HEK293 (cell line): ENCODE results near the gene GPSM1.

Source experiments
- CTCF ChIA-PET: fragments of 350-600 bp; formaldehyde crosslinking; extraction: SDS; loops from one replicate; lab custom pipeline; 2021; ENCODE audit warnings: antibody characterized with exemption; lab: Yijun Ruan, JAX
- POLR2A ChIA-PET: fragments of 300-600 bp; formaldehyde crosslinking; extraction: SDS; loops from one replicate; lab custom pipeline; 2020; ENCODE audit warnings: antibody characterized with exemption, inconsistent platforms; lab: Yijun Ruan, JAX
- H3K27ac ChIP-seq: fragments of 200-500 bp; sonication (Bioruptor generic); 2 replicates; pipeline ENCODE4 v1.5.1; 2014; ENCODE audit warnings: low read depth, low read length, control low read depth, inconsistent platforms; ENCODE audit errors: extremely low read depth
- H3K36me3 ChIP-seq, 2 experiments: fragments of 200-500 bp in 1 of 2; sonication (Bioruptor generic) in 1 of 2; 1 replicate in 1 of 2; 2 replicates in 1 of 2; pipeline ENCODE4 v1.5.1; 2014 to 2017; ENCODE audit warnings: inconsistent platforms in 2 of 2, low read length in 2 of 2; ENCODE audit not compliant: control insufficient read depth in 2 of 2, insufficient read depth in 1 of 2
- H3K4me1 ChIP-seq: fragments of 200-500 bp; sonication (Bioruptor generic); 2 replicates; pipeline ENCODE4 v1.5.1; 2014; ENCODE audit warnings: mild to moderate bottlenecking, low read length, inconsistent platforms; ENCODE audit not compliant: control insufficient read depth, insufficient read depth
- H3K4me3 ChIP-seq: 2 replicates; pipeline ENCODE4 v1.5.1; 2011; ENCODE audit warnings: low read depth, mild to moderate bottlenecking, control low read depth, low read length, moderate library complexity
- H3K9me3 ChIP-seq: fragments of 200-500 bp; sonication (Bioruptor generic); 2 replicates; pipeline ENCODE4 v1.5.1; 2014; ENCODE audit warnings: low read depth, low read length, inconsistent platforms; ENCODE audit not compliant: control insufficient read depth, insufficient read depth
- BCL11A ChIP-seq: fragments of 450-650 bp; formaldehyde crosslinking; IDR thresholded peaks from 2 replicates; pipeline ENCODE4 v1.5.1; 2016; ENCODE audit warnings: low read depth, missing biosample characterization, missing genetic modification characterization
- GLI4 ChIP-seq: fragments of 450-650 bp; formaldehyde crosslinking; IDR thresholded peaks from 2 replicates; pipeline ENCODE4 v1.5.1; 2016; ENCODE audit warnings: missing biosample characterization, missing genetic modification characterization
- HOXA7 ChIP-seq: sonication (generic); formaldehyde crosslinking; IDR thresholded peaks from 2 replicates; pipeline ENCODE4 v1.8.1; 2022; ENCODE audit warnings: missing genetic modification reagents, borderline replicate concordance
- KLF16 ChIP-seq: fragments of 450-650 bp; formaldehyde crosslinking; IDR thresholded peaks from 2 replicates; pipeline ENCODE4 v1.5.1; 2017; ENCODE audit warnings: missing biosample characterization, missing genetic modification characterization
- MEIS1 ChIP-seq: sonication (generic); formaldehyde crosslinking; IDR thresholded peaks from 2 replicates; pipeline ENCODE4 v1.8.1; 2022; ENCODE audit warnings: missing genetic modification reagents, mild to moderate bottlenecking, borderline replicate concordance
- REPIN1 ChIP-seq: fragments of 450-650 bp; formaldehyde crosslinking; IDR thresholded peaks from 2 replicates; pipeline ENCODE4 v1.5.1; 2017; ENCODE audit warnings: missing biosample characterization, missing genetic modification characterization, low read depth
- SP2 ChIP-seq: fragments of 450-650 bp; formaldehyde crosslinking; IDR thresholded peaks from 2 replicates; pipeline ENCODE4 v1.5.1; 2016; ENCODE audit warnings: missing biosample characterization, missing genetic modification characterization
- WT1 ChIP-seq: fragments of 450-650 bp; formaldehyde crosslinking; IDR thresholded peaks from 2 replicates; pipeline ENCODE4 v1.5.1; 2016; ENCODE audit warnings: missing biosample characterization, missing genetic modification characterization
- ZBTB7A ChIP-seq: fragments of 450-650 bp; formaldehyde crosslinking; IDR thresholded peaks from 2 replicates; pipeline ENCODE4 v1.5.1; 2016; ENCODE audit warnings: low read depth, missing biosample characterization, missing genetic modification characterization
- ZNF146 ChIP-seq: fragments of 450-650 bp; formaldehyde crosslinking; IDR thresholded peaks from 2 replicates; pipeline ENCODE4 v1.5.1; 2016; ENCODE audit warnings: missing biosample characterization, missing genetic modification characterization
- ZNF311 ChIP-seq: fragments of 450-650 bp; formaldehyde crosslinking; IDR thresholded peaks from 2 replicates; pipeline ENCODE4 v1.5.1; 2017; ENCODE audit warnings: missing biosample characterization, missing genetic modification characterization, borderline replicate concordance
- ZNF354C ChIP-seq: fragments of 450-650 bp; formaldehyde crosslinking; IDR thresholded peaks from 2 replicates; pipeline ENCODE4 v1.5.1; 2016; ENCODE audit warnings: missing biosample characterization, missing genetic modification characterization, low read depth, borderline replicate concordance
- ZNF391 ChIP-seq: fragments of 450-650 bp; formaldehyde crosslinking; IDR thresholded peaks from 2 replicates; pipeline ENCODE4 v1.5.1; 2016; ENCODE audit warnings: low read depth, missing biosample characterization, missing genetic modification characterization, borderline replicate concordance
- ZNF521 ChIP-seq: fragments of 450-650 bp; formaldehyde crosslinking; IDR thresholded peaks from 2 replicates; pipeline ENCODE4 v1.5.1; 2017; ENCODE audit warnings: missing biosample characterization, mild to moderate bottlenecking, missing genetic modification characterization
- ZNF530 ChIP-seq: fragments of 450-650 bp; formaldehyde crosslinking; IDR thresholded peaks from 2 replicates; pipeline ENCODE4 v1.5.1; 2016; ENCODE audit warnings: low read depth, missing biosample characterization, missing genetic modification characterization
- ZNF621 ChIP-seq: fragments of 450-650 bp; formaldehyde crosslinking; IDR thresholded peaks from 2 replicates; pipeline ENCODE4 v1.5.1; 2017; ENCODE audit warnings: missing biosample characterization, missing genetic modification characterization
- ZNF830 ChIP-seq: fragments of 450-650 bp; IDR thresholded peaks from 2 replicates; pipeline ENCODE4 v1.5.0; 2018; ENCODE audit warnings: missing biosample characterization, missing genetic modification characterization, low read depth, mild to moderate bottlenecking, moderate library complexity
- TF ChIP-seq, protein P1 (sequence below): fragments of 450-650 bp; formaldehyde crosslinking; IDR thresholded peaks from 2 replicates; pipeline ENCODE4; 2016; ENCODE audit warnings: missing biosample characterization, missing genetic modification characterization
- TF ChIP-seq, protein P2 (sequence below): fragments of 450-650 bp; formaldehyde crosslinking; IDR thresholded peaks from 2 replicates; pipeline ENCODE4 v1.5.1; 2016; ENCODE audit warnings: missing biosample characterization, missing genetic modification characterization
- TF ChIP-seq, protein P3 (sequence below): fragments of 450-650 bp; formaldehyde crosslinking; IDR thresholded peaks from 2 replicates; pipeline ENCODE4 v1.5.1; 2016; ENCODE audit warnings: missing biosample characterization, missing genetic modification characterization
- TF ChIP-seq, protein P4 (sequence below): fragments of 450-650 bp; formaldehyde crosslinking; IDR thresholded peaks from 2 replicates; pipeline ENCODE4 v1.5.1; 2016; ENCODE audit warnings: missing biosample characterization, missing genetic modification characterization
- TF ChIP-seq, protein P5 (sequence below): fragments of 450-650 bp; formaldehyde crosslinking; IDR thresholded peaks from 2 replicates; pipeline ENCODE4 v1.5.1; 2016; ENCODE audit warnings: missing biosample characterization, missing genetic modification characterization
- TF ChIP-seq, protein P6 (sequence below): fragments of 450-650 bp; formaldehyde crosslinking; IDR thresholded peaks from 2 replicates; pipeline ENCODE4 v1.5.1; 2016; ENCODE audit warnings: missing biosample characterization, missing genetic modification characterization
- TF ChIP-seq, protein P7 (sequence below): fragments of 450-650 bp; formaldehyde crosslinking; IDR thresholded peaks from 2 replicates; pipeline ENCODE4 v1.5.1; 2016; ENCODE audit warnings: missing biosample characterization, missing genetic modification characterization

Gene GPSM1

DNA sequence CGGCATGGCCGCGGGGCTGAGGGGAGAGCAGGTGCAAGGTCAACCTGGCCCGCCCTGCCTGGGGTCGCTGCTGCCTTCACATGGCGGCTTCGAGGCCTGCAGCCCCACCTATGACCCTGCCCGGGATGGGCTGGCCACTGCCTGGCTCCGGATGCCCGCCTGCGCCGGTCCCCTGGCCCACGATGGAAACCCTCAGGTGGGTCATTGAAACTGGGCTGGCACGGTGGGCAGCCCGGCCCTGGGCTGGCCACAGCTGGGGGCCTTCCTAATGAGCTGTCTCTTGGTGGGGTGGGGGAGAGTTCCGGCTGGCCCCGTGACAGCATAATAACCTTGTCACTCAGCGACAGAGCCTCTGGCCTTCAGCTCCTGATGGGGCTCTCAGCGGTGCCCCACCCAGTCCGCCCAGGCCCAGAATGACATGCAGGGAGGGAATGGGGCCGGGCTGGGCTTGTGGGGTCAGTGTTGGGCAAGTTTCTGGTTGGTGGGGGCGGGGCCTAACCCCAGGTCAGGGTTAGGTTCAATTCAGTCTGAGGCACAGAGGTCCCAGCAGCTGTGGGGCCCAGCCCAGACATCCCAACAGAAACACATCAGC, 23.4 kb upstream of the GPSM1 start, which contains the start of gene CCDC187 (continued):
- peak; percentile 6; the same call in 1 of the 2 replicates for TF ChIP-seq SP2 (tag by site-specific recombination)
- no peak for TF ChIP-seq KLF16
- TF ChIP-seq, protein P1, sequence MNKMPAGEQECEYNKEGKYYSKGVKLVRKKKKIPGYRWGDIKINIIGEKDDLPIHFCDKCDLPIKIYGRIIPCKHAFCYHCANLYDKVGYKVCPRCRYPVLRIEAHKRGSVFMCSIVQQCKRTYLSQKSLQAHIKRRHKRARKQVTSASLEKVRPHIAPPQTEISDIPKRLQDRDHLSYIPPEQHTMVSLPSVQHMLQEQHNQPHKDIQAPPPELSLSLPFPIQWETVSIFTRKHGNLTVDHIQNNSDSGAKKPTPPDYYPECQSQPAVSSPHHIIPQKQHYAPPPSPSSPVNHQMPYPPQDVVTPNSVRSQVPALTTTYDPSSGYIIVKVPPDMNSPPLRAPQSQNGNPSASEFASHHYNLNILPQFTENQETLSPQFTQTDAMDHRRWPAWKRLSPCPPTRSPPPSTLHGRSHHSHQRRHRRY (tag by site-specific recombination): no peak
- no peak for TF ChIP-seq ZBTB7A
- TF ChIP-seq GLI4 (tag by site-specific recombination): no peak
- no peak for TF ChIP-seq ZNF830 (tag by site-specific recombination)
- TF ChIP-seq, protein P2, sequence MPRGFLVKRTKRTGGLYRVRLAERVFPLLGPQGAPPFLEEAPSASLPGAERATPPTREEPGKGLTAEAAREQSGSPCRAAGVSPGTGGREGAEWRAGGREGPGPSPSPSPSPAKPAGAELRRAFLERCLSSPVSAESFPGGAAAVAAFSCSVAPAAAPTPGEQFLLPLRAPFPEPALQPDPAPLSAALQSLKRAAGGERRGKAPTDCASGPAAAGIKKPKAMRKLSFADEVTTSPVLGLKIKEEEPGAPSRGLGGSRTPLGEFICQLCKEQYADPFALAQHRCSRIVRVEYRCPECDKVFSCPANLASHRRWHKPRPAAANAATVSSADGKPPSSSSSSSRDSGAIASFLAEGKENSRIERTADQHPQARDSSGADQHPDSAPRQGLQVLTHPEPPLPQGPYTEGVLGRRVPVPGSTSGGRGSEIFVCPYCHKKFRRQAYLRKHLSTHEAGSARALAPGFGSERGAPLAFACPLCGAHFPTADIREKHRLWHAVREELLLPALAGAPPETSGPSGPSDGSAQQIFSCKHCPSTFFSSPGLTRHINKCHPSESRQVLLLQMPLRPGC: no peak
- TF ChIP-seq WT1: no peak
- no peak for TF ChIP-seq ZNF621
- TF ChIP-seq, protein P3, sequence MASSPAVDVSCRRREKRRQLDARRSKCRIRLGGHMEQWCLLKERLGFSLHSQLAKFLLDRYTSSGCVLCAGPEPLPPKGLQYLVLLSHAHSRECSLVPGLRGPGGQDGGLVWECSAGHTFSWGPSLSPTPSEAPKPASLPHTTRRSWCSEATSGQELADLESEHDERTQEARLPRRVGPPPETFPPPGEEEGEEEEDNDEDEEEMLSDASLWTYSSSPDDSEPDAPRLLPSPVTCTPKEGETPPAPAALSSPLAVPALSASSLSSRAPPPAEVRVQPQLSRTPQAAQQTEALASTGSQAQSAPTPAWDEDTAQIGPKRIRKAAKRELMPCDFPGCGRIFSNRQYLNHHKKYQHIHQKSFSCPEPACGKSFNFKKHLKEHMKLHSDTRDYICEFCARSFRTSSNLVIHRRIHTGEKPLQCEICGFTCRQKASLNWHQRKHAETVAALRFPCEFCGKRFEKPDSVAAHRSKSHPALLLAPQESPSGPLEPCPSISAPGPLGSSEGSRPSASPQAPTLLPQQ (tag by site-specific recombination): 0 out of 2 replicates have a peak, but pooled peaks have one; percentile 18
- TF ChIP-seq, protein P4, sequence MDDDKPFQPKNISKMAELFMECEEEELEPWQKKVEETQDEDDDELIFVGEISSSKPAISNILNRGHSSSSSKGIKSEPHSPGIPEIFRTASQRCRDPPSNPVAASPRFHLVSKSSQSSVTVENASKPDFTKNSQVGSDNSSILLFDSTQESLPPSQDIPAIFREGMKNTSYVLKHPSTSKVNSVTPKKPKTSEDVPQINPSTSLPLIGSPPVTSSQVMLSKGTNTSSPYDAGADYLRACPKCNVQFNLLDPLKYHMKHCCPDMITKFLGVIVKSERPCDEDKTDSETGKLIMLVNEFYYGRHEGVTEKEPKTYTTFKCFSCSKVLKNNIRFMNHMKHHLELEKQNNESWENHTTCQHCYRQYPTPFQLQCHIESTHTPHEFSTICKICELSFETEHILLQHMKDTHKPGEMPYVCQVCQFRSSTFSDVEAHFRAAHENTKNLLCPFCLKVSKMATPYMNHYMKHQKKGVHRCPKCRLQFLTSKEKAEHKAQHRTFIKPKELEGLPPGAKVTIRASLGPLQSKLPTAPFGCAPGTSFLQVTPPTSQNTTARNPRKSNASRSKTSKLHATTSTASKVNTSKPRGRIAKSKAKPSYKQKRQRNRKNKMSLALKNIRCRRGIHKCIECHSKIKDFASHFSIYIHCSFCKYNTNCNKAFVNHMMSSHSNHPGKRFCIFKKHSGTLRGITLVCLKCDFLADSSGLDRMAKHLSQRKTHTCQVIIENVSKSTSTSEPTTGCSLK: no peak
- TF ChIP-seq ZNF521: no peak
- no peak for TF ChIP-seq ZNF311
- TF ChIP-seq, all 188 proteins: peak for 3

DNA sequence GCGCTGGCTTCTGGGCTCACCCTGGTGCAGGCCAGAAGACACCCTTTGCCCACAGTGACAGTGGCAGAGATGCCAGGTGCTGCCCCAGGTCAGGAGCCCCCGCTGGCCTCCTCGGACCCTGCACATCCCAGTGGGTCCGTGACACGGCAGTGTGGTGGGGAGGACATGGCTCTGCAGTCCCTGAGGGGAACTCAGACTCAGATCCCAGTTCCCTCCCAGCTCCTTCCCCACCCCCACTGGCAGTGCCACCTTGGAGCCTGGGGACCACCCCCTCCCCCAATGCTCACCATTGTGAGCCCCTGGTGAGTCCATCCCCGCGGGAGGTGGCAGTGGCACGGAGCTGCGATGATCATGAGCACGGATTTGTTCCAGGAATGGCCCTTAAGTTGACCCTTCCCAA, 22.9 kb upstream of the GPSM1 start:
- no peak overlapping the region for H3K27ac ChIP-seq
- ChIA-PET CTCF (no interaction called here), POLR2A (no interaction called here)
- no peaks in the 10 kb centered on the region for H3K36me3 ChIP-seq
- H3K4me1 ChIP-seq: no peaks in the 10 kb centered on the region
- no peak overlapping the region for H3K4me3 ChIP-seq
- no peaks in the 10 kb centered on the region for H3K9me3 ChIP-seq
- TF ChIP-seq, protein P5, sequence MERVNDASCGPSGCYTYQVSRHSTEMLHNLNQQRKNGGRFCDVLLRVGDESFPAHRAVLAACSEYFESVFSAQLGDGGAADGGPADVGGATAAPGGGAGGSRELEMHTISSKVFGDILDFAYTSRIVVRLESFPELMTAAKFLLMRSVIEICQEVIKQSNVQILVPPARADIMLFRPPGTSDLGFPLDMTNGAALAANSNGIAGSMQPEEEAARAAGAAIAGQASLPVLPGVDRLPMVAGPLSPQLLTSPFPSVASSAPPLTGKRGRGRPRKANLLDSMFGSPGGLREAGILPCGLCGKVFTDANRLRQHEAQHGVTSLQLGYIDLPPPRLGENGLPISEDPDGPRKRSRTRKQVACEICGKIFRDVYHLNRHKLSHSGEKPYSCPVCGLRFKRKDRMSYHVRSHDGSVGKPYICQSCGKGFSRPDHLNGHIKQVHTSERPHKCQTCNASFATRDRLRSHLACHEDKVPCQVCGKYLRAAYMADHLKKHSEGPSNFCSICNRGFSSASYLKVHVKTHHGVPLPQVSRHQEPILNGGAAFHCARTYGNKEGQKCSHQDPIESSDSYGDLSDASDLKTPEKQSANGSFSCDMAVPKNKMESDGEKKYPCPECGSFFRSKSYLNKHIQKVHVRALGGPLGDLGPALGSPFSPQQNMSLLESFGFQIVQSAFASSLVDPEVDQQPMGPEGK (tag by site-specific recombination): no peak
- TF ChIP-seq ZNF146 (tag by site-specific recombination) (no peak), REPIN1 (no peak), BCL11A (tag by site-specific recombination) (no peak), MEIS1 (CRISPR knock-in tag) (no peak), HOXA7 (CRISPR knock-in tag) (no peak), ZNF530 (no peak), ZNF391 (no peak), ZNF354C (tag by site-specific recombination) (no peak)
- TF ChIP-seq, protein P6, sequence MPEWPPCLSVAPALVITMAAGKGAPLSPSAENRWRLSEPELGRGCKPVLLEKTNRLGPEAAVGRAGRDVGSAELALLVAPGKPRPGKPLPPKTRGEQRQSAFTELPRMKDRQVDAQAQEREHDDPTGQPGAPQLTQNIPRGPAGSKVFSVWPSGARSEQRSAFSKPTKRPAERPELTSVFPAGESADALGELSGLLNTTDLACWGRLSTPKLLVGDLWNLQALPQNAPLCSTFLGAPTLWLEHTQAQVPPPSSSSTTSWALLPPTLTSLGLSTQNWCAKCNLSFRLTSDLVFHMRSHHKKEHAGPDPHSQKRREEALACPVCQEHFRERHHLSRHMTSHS (tag by site-specific recombination): no peak
- TF ChIP-seq, protein P7, sequence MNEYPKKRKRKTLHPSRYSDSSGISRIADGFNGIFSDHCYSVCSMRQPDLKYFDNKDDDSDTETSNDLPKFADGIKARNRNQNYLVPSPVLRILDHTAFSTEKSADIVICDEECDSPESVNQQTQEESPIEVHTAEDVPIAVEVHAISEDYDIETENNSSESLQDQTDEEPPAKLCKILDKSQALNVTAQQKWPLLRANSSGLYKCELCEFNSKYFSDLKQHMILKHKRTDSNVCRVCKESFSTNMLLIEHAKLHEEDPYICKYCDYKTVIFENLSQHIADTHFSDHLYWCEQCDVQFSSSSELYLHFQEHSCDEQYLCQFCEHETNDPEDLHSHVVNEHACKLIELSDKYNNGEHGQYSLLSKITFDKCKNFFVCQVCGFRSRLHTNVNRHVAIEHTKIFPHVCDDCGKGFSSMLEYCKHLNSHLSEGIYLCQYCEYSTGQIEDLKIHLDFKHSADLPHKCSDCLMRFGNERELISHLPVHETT (tag by site-specific recombination): no peak
